Measurements from ENCODE around the gene CENPA. TPM values are rescaled to one million over a fixed set of nuclear protein-coding genes. Genes with fewer than 3 reads are reported as not detected.

Gene CENPA
- total and polyA plus RNA-seq, 2 of the 13 experiments (the other 11 are each of a cell fraction or from before 2014, with no cell fraction given), result 28.5 to 38.5 TPM

GRCh38 chr2:26764078-26764887 lies 21.6 kb upstream of the CENPA start, which contains the start of gene SLC35F6 (continued):
- TF ChIP-seq AHDC1 (CRISPR knock-in tag; IDR thresholded peaks at IDR 0.05; ENCODE audit: borderline replicate concordance) (no peak), ZNF800 (CRISPR knock-in tag; IDR thresholded peaks at IDR 0.05) (peak; percentile 87), ZNF788 (CRISPR knock-in tag; IDR thresholded peaks at IDR 0.05; ENCODE audit: borderline replicate concordance) (peak; percentile 95), ZNF180 (CRISPR knock-in tag; IDR thresholded peaks at IDR 0.05; ENCODE audit: borderline replicate concordance, low read depth) (no peak), KLF13 (CRISPR knock-in tag; IDR thresholded peaks at IDR 0.05) (peak; percentile 92), CREBL2 (CRISPR knock-in tag; IDR thresholded peaks at IDR 0.05; ENCODE audit: borderline replicate concordance) (0 out of 2 replicates have a peak, but pooled peaks have one; percentile 37), MAFF (IDR thresholded peaks at IDR 0.05; ENCODE audit: low read depth, low read length) (no peak), ZNF350 (CRISPR knock-in tag; IDR thresholded peaks at IDR 0.05; ENCODE audit: borderline replicate concordance, low read depth) (peak; percentile 64; the same call in 1 of the 2 replicates), ZNF501 (CRISPR knock-in tag; IDR thresholded peaks at IDR 0.05) (peak; percentile 93), RBM22 (optimal IDR thresholded peaks at IDR 0.05; ENCODE audit: low read length) (no peak), CBX1 (IDR thresholded peaks at IDR 0.05; ENCODE audit: low read depth) (no peak)

Data from HepG2 (cell line).